Stimulated activated CD8-positive, alpha-beta memory T cell treated with anti-CD3 and anti-CD28 coated beads, Interleukin-12 subunit alpha, Interleukin-12 subunit beta, amount 100 ng/mL, for 24 hours (primary cell): ENCODE results near the gene KLHL28.

Experiments used
- DNase-seq: peaks from one replicate; pipeline ENCODE4 v3.0.0-alpha.2; 2020; ENCODE audit errors: extremely low read depth

The KLHL28 gene

GRCh38 chr14:44961554-44962333 lies at the start of gene KLHL28, which contains the start of gene TOGARAM1:
TSS of gene KLHL28 (minus strand) at chr14:44961947. CDS start at chr14:44945928, 16,019 bp downstream.
TSS of gene TOGARAM1 (plus strand) at chr14:44962190. CDS start at chr14:44962422, 232 bp downstream.
- DNase-seq: peak; percentile 88

GRCh38 chr14:45003924-45004323 lies 42.2 kb upstream of the KLHL28 start:
- no peak for DNase-seq

GRCh38 chr14:44995770-44996294 lies 34.1 kb upstream of the KLHL28 start:
- DNase-seq: no peak

- no peak for DNase-seq
These were observed 33.4 kb upstream of the KLHL28 start for GRCh38 chr14:44995196-44995595.

GRCh38 chr14:44990533-44990932 lies 28.8 kb upstream of the KLHL28 start:
- no peak for DNase-seq

- DNase-seq: no peak
These were observed 28.0 kb upstream of the KLHL28 start for GRCh38 chr14:44989497-44990440.

GRCh38 chr14:44988694-44989093 lies 26.9 kb upstream of the KLHL28 start:
- no peak for DNase-seq

GRCh38 chr14:44982594-44982993 lies 20.8 kb upstream of the KLHL28 start:
- no peak for DNase-seq

- DNase-seq: no peak
These were observed 19.5 kb upstream of the KLHL28 start for GRCh38 chr14:44981198-44981597.

GRCh38 chr14:44979740-44980356 lies 18.1 kb upstream of the KLHL28 start:
- no peak for DNase-seq

GRCh38 chr14:44979273-44979672 lies 17.5 kb upstream of the KLHL28 start:
- DNase-seq: no peak

- no peak for DNase-seq
These were observed 9.7 kb upstream of the KLHL28 start for GRCh38 chr14:44971459-44971858.

GRCh38 chr14:44970907-44971306 lies 9.2 kb upstream of the KLHL28 start:
- no peak for DNase-seq

GRCh38 chr14:44968714-44969113 lies 7.0 kb upstream of the KLHL28 start:
- no peak for DNase-seq

- DNase-seq: no peak
These were observed 5.0 kb upstream of the KLHL28 start for GRCh38 chr14:44966601-44967336.

GRCh38 chr14:44963775-44964380 lies 2.1 kb upstream of the KLHL28 start:
- no peak for DNase-seq

GRCh38 chr14:44963044-44963528 lies 1.3 kb upstream of the KLHL28 start:
- DNase-seq: no peak

- DNase-seq: peak; percentile 1
These were observed 742 bp upstream of the KLHL28 start for GRCh38 chr14:44962334-44963043.

- peak; percentile 19 for DNase-seq
These were observed 595 bp downstream of the KLHL28 start for GRCh38 chr14:44961151-44961553.

- DNase-seq: no peak
These were observed 1.1 kb downstream of the KLHL28 start for GRCh38 chr14:44960646-44961045.
